Erythroblast (primary cell): Measurements from ENCODE around the gene ACAP3.

ENCODE experiments used
- DNase-seq, 2 experiments: peaks; one replicate each; lab custom pipeline; 2025; lab: John Stamatoyannopoulos, UW
- GATA1 ChIP-seq: IDR thresholded peaks from 2 replicates; pipeline ENCODE4 v1.6.1; 2011; ENCODE audit warnings: low read depth, mild to moderate bottlenecking, control low read depth, low read length, moderate library complexity
- POLR2A ChIP-seq: IDR thresholded peaks from 2 replicates; pipeline ENCODE4 v1.6.1; 2011; ENCODE audit warnings: mild to moderate bottlenecking, low read length

The ACAP3 gene

GRCh38 chr1:1307923-1308755 lies at the start of gene ACAP3, which contains the start of gene PUSL1:
Gene ACAP3, minus strand, starts transcription at chr1:1307930. Its CDS starts 115 bp downstream, at chr1:1307815.
Gene PUSL1, plus strand, starts transcription at chr1:1308597. Its CDS starts 47 bp downstream, at chr1:1308644.
- peak; percentile 98 for DNase-seq
- no peak for TF ChIP-seq GATA1
- TF ChIP-seq POLR2A, result no peak

- no peak for DNase-seq
- TF ChIP-seq POLR2A, result no peak
- TF ChIP-seq GATA1, result no peak
These were observed 49.2 kb upstream of the ACAP3 start for GRCh38 chr1:1356796-1357401.

- TF ChIP-seq POLR2A, result no peak
- TF ChIP-seq GATA1, result no peak
- DNase-seq, result no peak
These were observed 48.6 kb upstream of the ACAP3 start for GRCh38 chr1:1356166-1356795.

GRCh38 chr1:1355416-1355815 lies 47.7 kb upstream of the ACAP3 start:
- DNase-seq, result peak; percentile 57 to 75
- no peak for TF ChIP-seq GATA1
- TF ChIP-seq POLR2A, result no peak

- TF ChIP-seq POLR2A (no peak), GATA1 (no peak)
- no peak for DNase-seq
These were observed 46.8 kb upstream of the ACAP3 start for GRCh38 chr1:1354271-1355247.

GRCh38 chr1:1353389-1354151 lies 45.8 kb upstream of the ACAP3 start:
- TF ChIP-seq POLR2A, result no peak
- TF ChIP-seq GATA1, result no peak
- DNase-seq, result no peak

- no peak for DNase-seq
- no peak for TF ChIP-seq POLR2A
- TF ChIP-seq GATA1, result no peak
These were observed 45.2 kb upstream of the ACAP3 start for GRCh38 chr1:1352786-1353388.

GRCh38 chr1:1351511-1352427 lies 44.0 kb upstream of the ACAP3 start:
- no peak for DNase-seq
- TF ChIP-seq GATA1 (no peak), POLR2A (no peak)

GRCh38 chr1:1349256-1350012 lies 41.7 kb upstream of the ACAP3 start, which contains the start of gene DVL1:
Gene DVL1, minus strand, starts transcription at chr1:1349418. Its CDS starts 353 bp downstream, at chr1:1349065.
- peak; percentile 81 to 91 for DNase-seq
- TF ChIP-seq POLR2A, result peak; percentile 47
- no peak for TF ChIP-seq GATA1
